HG03108 (cell line): ENCODE measurements around the gene TMEM132A.
"Not testable (repeated sequence)": the region's sequence is repeated elsewhere in the genome, so short reads cannot be mapped to it uniquely, and the experiment has no call there.

Experiments
- ATAC-seq: cut with Tn5 transposase; IDR thresholded peaks from one replicate; pipeline ENCODE4 v1.9.1; 2021; ENCODE audit warnings: moderate library complexity; ENCODE audit not compliant: unreplicated experiment

Gene TMEM132A

DNA sequence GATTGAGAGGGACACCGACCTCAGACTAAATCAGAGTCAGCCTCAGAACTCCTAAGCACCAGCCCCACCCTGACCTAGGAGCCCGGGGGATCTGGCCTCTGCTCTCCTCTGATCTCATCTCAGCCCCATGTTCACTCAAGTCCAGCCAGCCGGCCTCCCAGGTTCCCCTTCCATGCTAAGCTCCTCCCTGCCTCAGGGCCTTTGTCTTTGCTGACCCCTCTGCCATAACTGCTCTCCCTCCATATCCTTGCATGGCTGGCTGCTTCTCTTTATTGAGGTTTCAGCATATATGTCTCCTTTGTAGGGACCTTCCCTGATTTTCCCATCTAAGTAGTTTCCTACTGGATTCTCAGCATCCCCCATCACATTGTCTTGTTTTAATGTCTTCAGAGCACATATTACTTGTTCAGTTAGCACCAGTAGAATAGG lies 28.5 kb downstream of the TMEM132A start:
- ATAC-seq, result no peak

DNA sequence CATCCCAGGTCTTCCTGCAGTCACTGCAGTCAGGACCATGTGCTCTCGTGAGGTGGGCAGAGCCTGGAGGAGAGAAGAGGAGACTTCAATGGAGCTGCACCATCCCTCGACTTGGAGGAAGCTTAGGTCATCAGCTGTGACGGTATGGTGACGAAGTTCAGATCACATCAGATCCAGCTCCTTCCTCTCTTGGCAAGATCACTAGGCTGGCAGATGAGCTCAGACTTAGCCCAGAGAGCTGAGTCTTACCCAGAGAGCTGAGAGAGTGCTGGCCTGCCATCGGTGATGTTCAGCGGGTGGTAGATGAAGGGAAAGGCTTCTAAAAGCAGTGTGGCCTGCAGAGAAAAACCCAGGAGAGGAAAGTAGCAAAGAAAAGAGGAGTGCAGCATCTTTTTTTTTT lies 29.5 kb downstream of the TMEM132A start:
- no peak for ATAC-seq

DNA sequence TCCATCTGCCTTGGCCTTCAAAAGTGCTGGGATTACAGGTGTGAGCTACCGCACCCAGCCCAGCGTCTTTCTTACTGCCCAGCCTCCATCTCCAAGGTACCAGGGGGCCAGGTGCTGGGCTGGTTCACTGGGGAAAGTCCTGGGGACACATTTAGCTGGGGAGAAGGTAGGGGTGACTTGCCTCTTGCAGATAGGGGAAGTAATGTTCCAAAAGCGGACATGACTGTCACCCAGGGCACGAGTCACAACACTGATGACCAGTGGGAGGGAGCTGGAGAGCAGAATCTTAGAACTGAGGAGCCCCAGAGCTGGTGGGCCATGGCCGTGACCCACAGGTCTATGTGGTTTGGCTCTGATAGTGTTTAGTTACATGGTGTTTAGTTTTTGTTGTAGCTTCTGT lies 30.2 kb downstream of the TMEM132A start:
- no peak for ATAC-seq

DNA sequence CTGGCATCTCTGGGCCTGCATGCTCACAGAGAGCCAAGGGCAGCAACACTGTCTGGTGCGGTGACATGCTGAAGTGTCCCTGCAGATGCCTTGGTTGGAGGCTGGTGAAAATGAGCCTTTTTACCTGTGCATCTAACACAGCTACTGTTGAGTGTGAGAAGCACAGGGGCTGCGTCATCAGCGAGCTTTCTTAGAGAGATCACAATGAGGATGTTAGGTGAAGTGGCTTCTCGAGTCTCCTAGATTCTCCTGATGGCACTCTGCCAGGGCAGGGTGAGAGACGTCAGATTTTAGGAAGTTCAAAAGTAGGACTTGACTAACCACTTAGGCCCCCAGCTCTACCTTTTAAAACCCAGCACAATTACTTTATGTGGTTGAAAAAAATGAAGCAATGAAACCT lies 31.3 kb downstream of the TMEM132A start:
- no peak for ATAC-seq

DNA sequence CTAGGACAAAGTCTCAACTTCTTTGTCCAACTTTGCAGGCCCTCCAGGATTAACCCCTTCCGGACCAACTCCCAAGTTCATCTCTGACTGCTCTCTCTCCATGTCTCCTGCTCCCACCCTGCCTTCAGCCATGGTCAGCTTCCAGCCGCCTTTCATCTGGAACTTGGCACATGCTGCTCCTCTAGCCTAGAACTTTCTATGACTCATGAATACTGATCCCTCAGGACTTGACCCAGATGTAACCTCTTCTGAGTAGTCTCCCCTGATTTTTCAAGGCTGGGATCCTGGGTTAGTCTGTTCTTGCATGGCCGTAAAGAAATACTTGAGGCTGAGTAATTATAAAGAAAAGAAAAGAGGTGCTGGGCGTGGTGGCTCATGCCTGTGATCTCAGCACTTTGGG lies 32.9 kb downstream of the TMEM132A start:
- ATAC-seq, result no peak

DNA sequence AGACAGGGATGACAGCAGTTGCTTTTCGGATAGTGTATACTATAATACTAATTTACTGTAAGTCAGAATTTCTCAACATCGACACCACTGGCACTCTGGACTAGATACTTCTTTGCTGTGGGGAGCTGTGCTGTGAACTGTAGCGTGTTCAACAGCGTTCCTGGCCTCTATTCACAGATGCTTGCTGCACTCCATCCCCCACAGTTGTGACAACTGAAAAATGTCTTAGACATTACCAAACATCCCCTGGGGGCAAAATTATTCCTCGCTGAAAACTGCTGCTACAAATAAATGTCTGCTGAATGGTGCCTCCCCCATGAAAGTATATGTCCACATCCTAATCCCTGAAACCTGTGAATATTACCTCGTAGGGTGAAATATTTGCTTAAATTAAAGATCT lies 35.2 kb downstream of the TMEM132A start:
- ATAC-seq, result no peak

DNA sequence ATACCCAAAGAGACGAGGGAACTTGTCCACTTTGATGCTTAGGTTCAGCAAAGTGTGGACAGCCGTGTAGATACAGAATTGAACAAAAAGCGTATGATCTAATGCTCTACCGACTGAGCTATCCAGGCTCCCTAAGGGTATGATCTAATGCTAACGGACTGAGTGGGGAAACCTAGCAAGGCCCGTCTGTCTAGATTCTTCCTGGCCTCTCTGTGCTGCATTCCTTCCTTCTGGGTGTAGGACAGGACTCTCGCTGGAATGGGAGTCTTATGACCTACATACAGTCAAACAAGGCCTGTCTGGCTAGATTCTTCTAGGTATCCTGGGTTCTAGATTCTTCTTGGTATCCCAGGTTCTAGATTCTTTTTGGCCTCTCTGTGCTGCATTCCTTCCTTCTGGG lies 36.1 kb downstream of the TMEM132A start:
- ATAC-seq, result no peak

DNA sequence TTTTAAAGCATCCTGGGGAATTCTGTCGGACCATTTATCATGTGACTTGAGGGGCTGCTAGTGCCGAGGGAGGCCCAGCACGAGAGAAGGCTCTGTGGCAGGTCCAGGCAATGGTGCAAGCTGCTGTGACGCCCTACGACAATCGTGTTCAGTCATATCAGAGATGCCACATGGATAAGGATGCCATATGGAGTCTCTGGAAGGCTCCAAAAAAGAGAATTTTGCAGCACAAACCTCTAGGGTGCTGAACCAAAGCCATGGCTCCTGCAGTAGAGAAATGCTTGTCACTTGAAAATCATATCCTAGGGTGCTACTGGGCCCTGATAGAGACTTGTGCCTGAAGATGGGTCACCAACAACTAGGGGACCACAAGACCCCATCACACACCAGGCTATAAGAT lies 40.5 kb downstream of the TMEM132A start:
- ATAC-seq, result no peak

DNA sequence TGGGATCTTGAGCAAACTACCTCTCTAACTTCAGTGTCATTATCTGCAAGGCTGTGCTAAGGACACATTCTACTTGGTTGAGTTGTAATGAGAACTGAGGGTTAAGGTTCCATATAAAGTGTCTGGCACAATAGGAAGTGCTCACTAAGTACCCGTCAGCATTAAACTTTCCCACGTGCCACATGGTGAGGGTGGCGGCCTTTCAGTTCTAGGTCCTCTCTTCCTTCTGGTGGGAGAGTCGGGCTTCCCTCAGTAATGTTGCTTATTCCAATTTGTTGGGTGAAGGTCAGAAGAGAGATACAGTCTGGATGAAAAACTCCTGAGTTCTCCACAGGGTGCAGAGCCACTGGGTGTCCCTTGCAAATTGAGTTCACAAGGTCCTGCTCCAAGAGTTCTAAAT lies 42.6 kb downstream of the TMEM132A start:
- no peak for ATAC-seq

DNA sequence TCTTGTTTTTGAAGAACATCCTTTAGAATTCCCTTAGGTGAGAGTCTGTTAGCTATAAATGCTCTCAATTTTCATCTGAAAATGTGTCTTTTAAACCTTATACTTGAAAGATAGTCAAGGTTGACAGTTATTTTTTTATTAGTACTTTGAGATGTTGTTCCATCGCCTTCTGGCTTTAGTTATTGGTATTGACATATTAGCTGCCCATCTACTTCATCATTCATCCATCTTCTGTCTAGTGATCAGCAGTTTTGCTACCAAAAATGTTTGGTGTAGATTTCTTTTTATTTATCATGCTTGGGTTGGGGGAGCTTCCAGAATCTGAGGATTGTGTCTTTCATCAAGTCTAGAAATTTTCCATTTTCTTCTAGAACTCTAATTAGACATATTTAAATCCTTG lies 44.0 kb downstream of the TMEM132A start:
- no peak for ATAC-seq

DNA sequence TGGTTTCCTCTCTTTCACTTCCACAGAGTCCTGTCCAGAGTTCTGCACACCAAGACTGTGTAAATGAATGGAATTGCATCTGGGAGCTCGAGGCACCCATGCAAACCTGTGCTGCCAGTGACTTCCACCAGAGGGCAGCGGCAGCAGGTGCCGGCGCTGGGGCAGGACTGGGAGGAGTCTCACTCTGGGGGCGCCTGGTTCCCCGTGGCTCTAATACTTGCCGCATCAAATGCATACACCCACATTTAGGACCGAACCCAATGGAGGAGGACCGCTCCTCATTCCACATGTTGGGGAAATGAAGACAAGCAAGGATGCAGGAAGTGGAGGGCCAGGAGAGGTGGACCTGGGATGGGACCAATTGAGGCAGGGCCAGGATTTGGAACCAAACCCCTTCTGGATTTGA lies 46.1 kb downstream of the TMEM132A start:
- ATAC-seq, result no peak

DNA sequence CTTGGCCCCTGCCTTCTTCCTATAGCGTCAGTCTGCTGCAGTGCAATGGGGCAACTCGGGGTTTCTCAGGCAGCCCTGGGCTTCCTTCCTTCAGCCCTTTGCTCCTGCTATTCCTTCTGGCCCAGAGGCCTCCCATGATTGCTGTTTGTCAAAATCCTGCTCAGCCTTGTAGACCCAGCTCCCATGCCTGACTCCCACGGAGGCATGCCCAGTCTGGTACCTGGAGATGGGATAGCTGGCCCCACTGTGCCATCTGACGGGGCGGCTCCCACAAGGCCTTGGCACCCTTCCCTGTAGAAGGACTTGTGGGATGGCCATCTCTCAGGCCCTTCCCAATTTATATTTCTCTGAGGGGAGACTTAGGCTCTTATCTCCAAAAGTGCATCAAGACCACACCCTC lies 46.6 kb downstream of the TMEM132A start:
- ATAC-seq, result no peak

DNA sequence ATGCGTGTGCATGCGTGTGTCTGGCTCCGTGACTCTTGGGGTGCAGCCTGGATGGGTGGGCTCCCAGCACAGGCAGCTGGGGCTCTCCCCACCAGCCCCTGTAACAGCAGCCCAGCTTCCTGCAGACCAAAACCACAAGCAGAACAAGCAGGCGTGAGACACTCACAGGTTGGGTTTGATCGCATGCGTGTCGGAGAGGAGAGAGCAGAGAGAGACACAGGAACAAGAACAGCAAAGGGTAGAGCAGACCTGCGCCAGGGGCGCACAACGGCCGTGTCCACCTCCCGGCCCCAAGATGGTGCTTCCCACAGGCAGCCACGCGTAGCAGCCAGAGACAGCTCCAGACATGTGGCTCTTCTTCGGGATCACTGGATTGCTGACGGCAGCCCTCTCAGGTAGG lies 47.3 kb downstream of the TMEM132A start, which contains the start of gene CD6:
Gene CD6 (plus strand): TSS at position 161 of the 400 bp plus-strand sequence. CDS start 186 bp downstream, at position 347.
- no peak for ATAC-seq

DNA sequence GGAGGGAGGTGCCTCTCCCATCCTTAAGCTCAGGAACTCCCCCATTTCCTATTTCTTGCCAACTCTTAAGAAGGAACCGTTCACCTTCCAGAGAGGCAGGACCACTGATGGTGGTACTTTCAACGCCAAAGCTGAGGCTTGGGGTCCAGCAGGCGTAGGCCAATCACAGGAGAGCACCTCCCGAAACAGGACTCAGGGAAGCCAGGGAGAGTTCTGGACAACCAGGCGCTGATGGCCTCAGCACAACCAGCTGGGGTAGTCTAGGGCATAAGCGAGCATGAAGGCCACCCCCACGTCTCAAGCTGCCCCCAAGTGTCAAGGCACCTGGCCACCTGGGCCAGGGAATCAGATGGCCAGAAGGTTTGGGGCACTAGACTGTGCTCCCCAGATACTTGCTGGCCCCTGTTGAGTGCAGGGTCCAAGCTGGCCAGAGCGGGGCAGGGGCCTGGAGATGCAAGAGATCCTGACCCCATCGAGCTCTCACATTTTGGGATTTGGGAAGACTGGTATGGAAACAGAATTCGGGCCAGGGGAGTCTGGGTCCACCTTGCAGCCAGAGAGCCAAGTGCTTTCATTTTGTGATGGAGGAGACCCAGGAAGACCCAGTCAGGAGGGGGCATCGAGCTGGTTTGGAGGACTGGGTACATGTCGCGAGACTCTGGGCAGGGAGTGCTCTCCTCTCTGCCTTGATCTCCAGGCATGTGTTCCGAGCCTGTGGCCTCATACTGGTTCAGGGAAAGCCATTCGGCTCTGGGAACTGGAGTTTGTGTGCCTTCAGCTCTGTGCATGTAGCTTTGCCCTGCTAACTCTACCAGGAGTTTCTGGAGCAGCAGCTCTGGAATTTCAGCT lies 48.1 kb downstream of the TMEM132A start:
- ATAC-seq, result no peak

DNA sequence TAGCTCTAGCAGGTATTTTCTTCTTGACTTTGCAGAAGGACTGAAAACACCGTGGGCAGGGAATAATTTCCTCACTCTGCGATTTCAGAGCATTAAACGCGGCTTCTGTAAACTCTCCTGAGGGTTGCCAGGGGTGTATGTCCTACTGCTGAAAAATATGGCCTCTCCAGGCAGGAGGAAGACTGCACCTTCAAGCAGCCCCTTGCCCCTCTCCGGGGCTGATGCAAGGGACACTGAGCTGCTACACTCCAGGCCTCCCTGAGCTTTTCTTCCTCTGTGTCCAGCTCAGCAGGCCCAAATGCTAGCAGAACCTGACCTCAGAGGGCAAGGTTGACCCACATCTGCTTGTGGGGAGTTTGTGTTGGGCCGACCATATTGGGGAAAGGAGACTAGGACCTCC lies 49.4 kb downstream of the TMEM132A start:
- ATAC-seq, result no peak

DNA sequence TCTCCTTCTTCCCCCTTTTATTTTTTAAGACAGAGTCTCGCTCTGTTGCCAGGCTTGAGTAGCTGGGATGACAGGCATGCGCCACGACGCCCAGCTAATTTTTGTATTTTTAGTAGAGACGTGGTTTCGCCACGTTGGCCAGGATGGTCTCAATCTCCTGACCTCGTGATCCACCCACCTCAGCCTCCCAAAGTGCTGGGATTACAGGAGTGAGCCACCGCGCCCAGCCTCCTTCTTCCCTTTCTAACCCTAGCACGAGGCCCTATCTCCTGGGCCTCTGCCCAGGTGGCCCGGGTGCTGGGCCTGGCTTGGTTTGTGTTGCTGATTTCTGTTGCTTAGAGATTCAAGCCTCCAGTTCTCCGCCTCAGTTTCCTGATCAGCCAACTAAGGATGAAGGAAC lies 50.1 kb downstream of the TMEM132A start:
- ATAC-seq, result not testable (repeated sequence)

DNA sequence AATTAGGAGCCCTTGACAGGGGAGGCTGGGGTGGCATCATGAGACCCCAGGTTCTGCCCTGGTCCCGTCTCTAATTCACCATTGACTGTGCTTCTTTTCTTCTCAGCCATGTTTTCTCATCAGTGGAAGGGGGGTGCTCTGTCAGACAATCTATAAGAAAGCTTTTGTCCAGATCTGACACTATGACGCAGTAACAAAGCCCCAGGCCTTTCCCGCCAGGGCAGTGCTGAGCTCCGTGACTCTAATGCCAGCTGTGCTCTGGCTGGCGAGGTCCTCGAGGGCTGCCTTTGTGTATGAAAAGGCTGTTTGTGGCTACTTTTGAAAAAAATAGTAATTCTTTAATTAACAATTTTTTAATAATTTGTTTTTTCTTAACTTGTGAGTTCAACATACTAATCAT lies 50.5 kb downstream of the TMEM132A start:
- ATAC-seq, result no peak

DNA sequence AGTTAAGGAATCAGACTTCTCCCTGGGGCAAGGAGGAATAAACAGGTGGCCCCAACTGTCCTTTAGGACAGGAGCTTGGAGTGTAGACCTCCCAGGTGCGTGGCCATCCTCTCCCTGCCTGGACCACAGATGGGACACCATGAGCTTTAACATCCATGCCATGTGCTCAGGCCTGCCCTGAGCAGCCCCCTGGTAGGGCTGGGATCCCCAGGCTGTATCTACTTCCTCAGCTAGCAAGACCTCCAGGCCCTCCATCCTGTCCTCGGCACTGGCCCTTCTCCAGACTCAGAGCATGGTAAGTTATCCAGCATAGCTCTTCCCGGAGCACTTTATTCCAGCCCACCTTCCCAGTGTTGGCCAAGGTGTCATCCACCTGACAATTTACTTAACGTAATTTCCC lies 53.0 kb downstream of the TMEM132A start:
- ATAC-seq, result no peak

DNA sequence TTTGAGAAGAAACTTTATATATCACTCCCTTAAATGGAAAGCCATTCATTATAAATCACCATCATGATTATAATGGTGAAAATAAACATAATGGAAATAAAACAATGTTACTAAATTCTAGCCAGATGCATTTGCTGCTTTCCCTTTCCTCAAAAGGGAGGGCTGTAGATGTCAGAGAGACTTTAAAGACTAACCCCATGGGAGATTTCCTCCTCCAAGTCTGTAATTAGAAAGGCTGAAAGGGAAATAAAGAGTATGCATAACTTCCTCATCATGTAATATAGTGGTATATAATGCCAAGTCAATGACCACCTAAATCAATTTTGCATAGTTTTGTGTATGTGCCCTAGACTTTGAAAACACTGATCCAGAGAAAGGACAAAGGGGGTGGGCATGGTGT lies 53.6 kb downstream of the TMEM132A start:
- ATAC-seq, result no peak

DNA sequence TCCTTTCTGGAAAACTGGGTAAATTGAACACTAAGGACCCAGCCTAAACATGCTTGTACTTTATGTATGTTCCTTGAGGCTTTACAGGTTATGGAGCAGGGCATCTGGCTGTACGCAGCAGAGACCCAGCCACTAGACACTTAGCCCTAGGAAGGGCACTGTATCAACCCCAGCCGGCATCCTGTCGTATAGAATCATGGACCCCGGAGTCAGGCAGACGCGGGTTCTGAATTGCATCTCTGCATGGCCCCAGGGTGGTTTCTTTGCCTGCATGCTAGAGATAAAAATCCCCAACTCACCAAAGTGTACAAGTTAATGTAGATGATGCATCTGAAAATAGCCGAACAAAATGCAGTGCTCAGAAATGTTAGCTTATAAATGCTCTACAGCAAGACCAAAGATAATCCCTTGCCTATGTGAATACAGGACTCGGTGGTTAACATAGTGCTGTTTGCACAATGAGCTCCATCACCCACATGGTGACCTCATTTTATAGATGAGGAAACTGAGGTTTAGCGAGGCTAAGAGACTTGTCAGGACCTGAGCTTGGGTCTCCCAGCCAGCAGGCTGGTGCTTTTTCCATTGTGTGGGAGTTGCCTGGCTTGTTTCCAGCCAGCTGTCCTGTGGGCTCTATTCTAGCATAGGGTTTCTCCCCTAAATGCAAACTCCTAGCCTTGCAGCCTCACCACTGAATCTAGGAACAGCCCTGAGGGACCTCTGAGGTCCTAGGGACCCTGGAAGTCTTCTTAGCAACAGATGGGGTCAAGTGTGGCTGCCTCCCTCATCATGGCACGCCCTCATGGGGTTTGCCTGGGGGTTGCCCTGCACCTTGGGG lies 54.5 kb downstream of the TMEM132A start:
- ATAC-seq, result no peak

DNA sequence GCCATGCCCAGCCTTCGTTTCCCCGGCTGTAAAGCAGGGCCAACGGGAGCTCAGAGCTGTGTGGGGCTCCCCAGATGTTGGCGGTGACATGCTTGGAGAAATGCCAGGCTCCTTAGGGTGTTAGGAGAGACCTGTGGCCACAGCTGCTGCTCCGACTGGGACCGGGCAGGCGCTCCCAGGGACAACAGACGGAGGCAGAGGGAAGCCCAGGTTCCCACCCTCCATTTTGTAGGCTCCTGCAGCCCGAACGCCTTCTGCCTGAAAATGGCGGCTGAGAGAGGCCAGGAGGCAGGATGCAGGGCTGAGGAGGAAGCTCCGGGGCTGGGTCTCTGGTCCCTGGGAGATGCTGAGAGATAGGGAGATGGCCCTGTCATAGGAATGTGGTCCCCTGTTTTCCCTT lies 57.3 kb downstream of the TMEM132A start:
- ATAC-seq, result no peak

DNA sequence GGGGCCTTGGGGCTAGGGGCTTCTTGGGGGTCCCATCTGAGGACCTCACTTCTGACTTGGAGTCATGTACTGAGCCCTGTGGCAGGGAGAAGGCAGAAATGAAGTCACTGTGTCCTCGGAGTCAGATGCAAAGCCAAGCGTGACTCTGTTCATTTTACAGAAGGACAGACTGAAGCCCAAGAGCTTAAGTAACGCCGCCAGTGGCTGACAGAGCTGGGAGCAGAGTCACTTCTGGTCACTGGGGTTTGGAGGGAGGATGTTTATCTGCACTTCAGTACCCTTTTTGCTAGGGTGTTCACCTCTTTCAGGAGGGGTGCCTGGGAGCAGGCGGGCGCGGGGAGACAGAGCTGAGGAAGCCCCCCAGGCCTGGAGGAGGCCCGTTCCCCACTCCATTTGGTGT lies 57.9 kb downstream of the TMEM132A start:
- no peak for ATAC-seq
